G401 (cell line): ENCODE data around the gene DMP1. TPM values are rescaled to one million over a fixed set of nuclear protein-coding genes. Genes with fewer than 3 reads are reported as not detected.

Source experiments
- DNase-seq: peaks from one replicate; pipeline ENCODE4 v3.0.0-alpha.2; 2015; ENCODE audit warnings: low spot score
- in situ Hi-C: cut with HindIII; loops from 2 replicates; pipeline ENCODE4 v1.10.0; 2016; ENCODE audit warnings: low sequenced_read_pairs, mixed read lengths
- total RNA-seq: library from RNA; depleted of rRNA; stranded (reverse); fragments of >200 nt; shearing (Covaris generic); gene quantifications from 2 replicates; pipeline ENCODE4 v1.2.3, GENCODE V29; 2014; rRNA removed

DMP1 gene
- not detected in 2 replicates for total RNA-seq

- no peak for DNase-seq
- in situ Hi-C loops, result no loop called here
These were observed at the start of gene DMP1 for GRCh38 chr4:87649980-87650379. Gene DMP1 (plus strand): TSS chr4:87650280. CDS start chr4:87656493, 6,213 bp downstream.

GRCh38 chr4:87601361-87601760, 48.7 kb upstream of the DMP1 start:
- DNase-seq, result no peak

GRCh38 chr4:87608229-87608628, 41.9 kb upstream of the DMP1 start, which contains the start of gene DSPP:
Gene DSPP (plus strand): TSS chr4:87608529. CDS start chr4:87610909, 2,380 bp downstream.
- in situ Hi-C loops, result no loop called here
- DNase-seq, result no peak

More at GRCh38 chr4:87601361-87601760, 48.7 kb upstream of the DMP1 start:
- in situ Hi-C loops, result no loop called here

- in situ Hi-C loops, result no loop called here
- DNase-seq, result no peak
These were observed 35.7 kb upstream of the DMP1 start for GRCh38 chr4:87614292-87614890.

- no peak for DNase-seq
These were observed 33.8 kb upstream of the DMP1 start for GRCh38 chr4:87616268-87616667.

GRCh38 chr4:87620086-87620485, 30.0 kb upstream of the DMP1 start:
- in situ Hi-C loops, result no loop called here
- DNase-seq, result no peak

More at GRCh38 chr4:87616268-87616667, 33.8 kb upstream of the DMP1 start:
- in situ Hi-C loops, result no loop called here

- in situ Hi-C loops, result no loop called here
- no peak for DNase-seq
These were observed 29.6 kb upstream of the DMP1 start for GRCh38 chr4:87620491-87620890.

GRCh38 chr4:87622303-87622702, 27.8 kb upstream of the DMP1 start:
- DNase-seq, result peak; percentile 97
- in situ Hi-C loops, result no loop called here

- in situ Hi-C loops, result no loop called here
- DNase-seq, result peak; percentile 48
These were observed 25.4 kb upstream of the DMP1 start for GRCh38 chr4:87624698-87625097.

- DNase-seq, result peak; percentile 60
- in situ Hi-C loops, result no loop called here
These were observed 18.4 kb upstream of the DMP1 start for GRCh38 chr4:87631668-87632067.

- in situ Hi-C loops, result no loop called here
- no peak for DNase-seq
These were observed 17.6 kb upstream of the DMP1 start for GRCh38 chr4:87632469-87632868.

GRCh38 chr4:87633243-87633642, 16.8 kb upstream of the DMP1 start:
- DNase-seq, result peak; percentile 58
- in situ Hi-C loops, result no loop called here

GRCh38 chr4:87644286-87644685, 5.8 kb upstream of the DMP1 start:
- in situ Hi-C loops, result no loop called here
- DNase-seq, result no peak

GRCh38 chr4:87650938-87651337, 858 bp downstream of the DMP1 start:
- DNase-seq, result no peak
- in situ Hi-C loops, result no loop called here

GRCh38 chr4:87651941-87652340, 1.9 kb downstream of the DMP1 start:
- in situ Hi-C loops, result no loop called here

GRCh38 chr4:87654487-87655044, 4.5 kb downstream of the DMP1 start:
- in situ Hi-C loops, result no loop called here
- no peak for DNase-seq

More at GRCh38 chr4:87651941-87652340, 1.9 kb downstream of the DMP1 start:
- DNase-seq, result no peak

- in situ Hi-C loops, result no loop called here
These were observed 7.4 kb downstream of the DMP1 start for GRCh38 chr4:87657525-87657924.

GRCh38 chr4:87659247-87659931, 9.3 kb downstream of the DMP1 start:
- in situ Hi-C loops, result no loop called here
- DNase-seq, result no peak

More at GRCh38 chr4:87657525-87657924, 7.4 kb downstream of the DMP1 start:
- DNase-seq, result no peak

- in situ Hi-C loops, result no loop called here
- no peak for DNase-seq
These were observed 12.8 kb downstream of the DMP1 start for GRCh38 chr4:87662871-87663270.

GRCh38 chr4:87669373-87669772, 19.3 kb downstream of the DMP1 start:
- in situ Hi-C loops, result no loop called here

More at GRCh38 chr4:87669373-87669772, 19.3 kb downstream of the DMP1 start:
- peak; percentile 52 for DNase-seq
